OCI-LY3 (cell line): ENCODE results near the gene RGS13.

Experiments
- EZH2phosphoT487 ChIP-seq: fragments of 200-600 bp; shearing (Covaris generic); IDR thresholded peaks from 2 replicates; pipeline ENCODE4 v1.6.1; 2018; ENCODE audit warnings: antibody characterized with exemption, mixed run types, low read depth
- TF ChIP-seq, protein P1 (sequence below): fragments of 200-600, 300-600 bp; sonication (generic); IDR thresholded peaks from 2 replicates; pipeline ENCODE4 v1.5.1; 2014; ENCODE audit warnings: antibody characterized with exemption, low read length, low read depth

GRCh38 chr1:192654591-192655251 lies 18.8 kb downstream of the RGS13 start:
- TF ChIP-seq, protein P1, sequence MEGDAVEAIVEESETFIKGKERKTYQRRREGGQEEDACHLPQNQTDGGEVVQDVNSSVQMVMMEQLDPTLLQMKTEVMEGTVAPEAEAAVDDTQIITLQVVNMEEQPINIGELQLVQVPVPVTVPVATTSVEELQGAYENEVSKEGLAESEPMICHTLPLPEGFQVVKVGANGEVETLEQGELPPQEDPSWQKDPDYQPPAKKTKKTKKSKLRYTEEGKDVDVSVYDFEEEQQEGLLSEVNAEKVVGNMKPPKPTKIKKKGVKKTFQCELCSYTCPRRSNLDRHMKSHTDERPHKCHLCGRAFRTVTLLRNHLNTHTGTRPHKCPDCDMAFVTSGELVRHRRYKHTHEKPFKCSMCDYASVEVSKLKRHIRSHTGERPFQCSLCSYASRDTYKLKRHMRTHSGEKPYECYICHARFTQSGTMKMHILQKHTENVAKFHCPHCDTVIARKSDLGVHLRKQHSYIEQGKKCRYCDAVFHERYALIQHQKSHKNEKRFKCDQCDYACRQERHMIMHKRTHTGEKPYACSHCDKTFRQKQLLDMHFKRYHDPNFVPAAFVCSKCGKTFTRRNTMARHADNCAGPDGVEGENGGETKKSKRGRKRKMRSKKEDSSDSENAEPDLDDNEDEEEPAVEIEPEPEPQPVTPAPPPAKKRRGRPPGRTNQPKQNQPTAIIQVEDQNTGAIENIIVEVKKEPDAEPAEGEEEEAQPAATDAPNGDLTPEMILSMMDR, result no peak
- no peak for TF ChIP-seq EZH2phosphoT487
